Left lung (tissue), 10 donors: Measurements from ENCODE around the gene GRB10. TPM values are rescaled to one million over a fixed set of nuclear protein-coding genes. Genes with fewer than 3 reads are reported as not detected.

Source experiments
- ATAC-seq: fragments of 200-7000 bp; cut with Tn5 transposase; one replicate; pipeline ENCODE4 v1.9.1; 2020; ENCODE audit warnings: moderate library complexity
- DNase-seq, 4 donors: peaks; one replicate each; pipeline ENCODE4 v3.0.0-alpha.2; 2013 to 2020
- H3K27ac ChIP-seq, 2 donors: fragments of 200-600 bp; sonication (generic) in 1 of 2; one replicate each; pipeline versions ENCODE4 v1.5.0 to v1.8.0; 2020 to 2021
- H3K27me3 ChIP-seq, 2 donors: fragments of 200-600 bp; sonication (generic) in 1 of 2; one replicate each; pipeline versions ENCODE4 v1.5.0 to v1.8.0; 2020 to 2021
- H3K36me3 ChIP-seq, 2 donors: fragments of 200-600 bp; sonication (generic) in 1 of 2; one replicate each; pipeline versions ENCODE4 v1.5.0 to v1.8.0; 2020 to 2021
- H3K4me1 ChIP-seq, 2 donors: fragments of 200-600 bp; one replicate each; pipeline ENCODE4 v1.8.0; 2021
- H3K4me3 ChIP-seq, 2 donors: fragments of 200-600 bp; sonication (generic) in 1 of 2; one replicate each; pipeline versions ENCODE4 v1.5.0 to v1.8.0; 2020 to 2021; ENCODE audit warnings: mild to moderate bottlenecking in 1 of 2
- H3K9me3 ChIP-seq, 2 donors: fragments of 200-600 bp; sonication (generic) in 1 of 2; one replicate each; pipeline versions ENCODE4 v1.5.0 to v1.8.0; 2020 to 2021
- intact Hi-C, 2 donors: fragments of 100-400 bp; cut with DNase I; formaldehyde crosslinking; loops; one replicate each; pipeline versions ENCODE4 v1.11.2 to v1.14.2; 2022
- polyA plus RNA-seq, 6 donors: library from polyadenylated mRNA; unstranded; fragments of 120-200 nt; gene quantifications; one replicate each; pipeline ENCODE4 v1.2.1, GENCODE V29; 2013; ENCODE audit not compliant: insufficient read length in 6 of 6
- total RNA-seq, 2 donors: library from RNA; stranded (reverse); fragmentation: NEBNext Ultra II Directional; extraction: Animal tissue kit (Norgen Biotek cat#: 25700); gene quantifications; one replicate each; pipeline ENCODE4 v1.2.1, GENCODE V29; 2021
- TF ChIP-seq, protein P1 (sequence below), 2 donors: fragments of 200-600 bp; sonication (generic) in 1 of 2; IDR thresholded peaks; one replicate each; pipeline versions ENCODE4 v1.5.0 to v1.8.0; 2021; ENCODE audit warnings: antibody characterized with exemption in 2 of 2
- donor health status: DM: no; HTN: yes; CAD: no.
- donor health status: DM: no; HTN: no; CAD: no.

GRB10 gene
- total and polyA plus RNA-seq, 8 donors = 38.8 to 58.3 (median 45.0) TPM

- ATAC-seq = peak; percentile 37
These were observed 85.7 kb downstream of the GRB10 start for GRCh38 chr7:50696810-50697582.

GRCh38 chr7:50695026-50695425, 87.7 kb downstream of the GRB10 start:
- TF ChIP-seq, protein P1, sequence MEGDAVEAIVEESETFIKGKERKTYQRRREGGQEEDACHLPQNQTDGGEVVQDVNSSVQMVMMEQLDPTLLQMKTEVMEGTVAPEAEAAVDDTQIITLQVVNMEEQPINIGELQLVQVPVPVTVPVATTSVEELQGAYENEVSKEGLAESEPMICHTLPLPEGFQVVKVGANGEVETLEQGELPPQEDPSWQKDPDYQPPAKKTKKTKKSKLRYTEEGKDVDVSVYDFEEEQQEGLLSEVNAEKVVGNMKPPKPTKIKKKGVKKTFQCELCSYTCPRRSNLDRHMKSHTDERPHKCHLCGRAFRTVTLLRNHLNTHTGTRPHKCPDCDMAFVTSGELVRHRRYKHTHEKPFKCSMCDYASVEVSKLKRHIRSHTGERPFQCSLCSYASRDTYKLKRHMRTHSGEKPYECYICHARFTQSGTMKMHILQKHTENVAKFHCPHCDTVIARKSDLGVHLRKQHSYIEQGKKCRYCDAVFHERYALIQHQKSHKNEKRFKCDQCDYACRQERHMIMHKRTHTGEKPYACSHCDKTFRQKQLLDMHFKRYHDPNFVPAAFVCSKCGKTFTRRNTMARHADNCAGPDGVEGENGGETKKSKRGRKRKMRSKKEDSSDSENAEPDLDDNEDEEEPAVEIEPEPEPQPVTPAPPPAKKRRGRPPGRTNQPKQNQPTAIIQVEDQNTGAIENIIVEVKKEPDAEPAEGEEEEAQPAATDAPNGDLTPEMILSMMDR (IDR thresholded peaks at IDR 0.05) = no peak
- Histone ChIP-seq H3K36me3 (no peaks in the 10 kb centered on the region), H3K27ac (peak overlapping the region in 1 of 2 donors; percentile 23), H3K4me3 (no peak overlapping the region), H3K9me3 (no peaks in the 10 kb centered on the region), H3K27me3 (no peaks in the 10 kb centered on the region), H3K4me1 (peaks cover 0 to 40% of the 10 kb centered on the region in 2 donors)
- intact Hi-C loops = no loop called here
- DNase-seq (no peak), ATAC-seq (no peak)

More at GRCh38 chr7:50696810-50697582, 85.7 kb downstream of the GRB10 start:
- Histone ChIP-seq H3K27me3 (no peaks in the 10 kb centered on the region), H3K4me3 (no peak overlapping the region), H3K4me1 (peaks cover 0 to 40% of the 10 kb centered on the region in 2 donors), H3K36me3 (peaks cover 0 to 2% of the 10 kb centered on the region in 2 donors), H3K27ac (peak overlapping the region in 1 of 2 donors; percentile 28), H3K9me3 (no peaks in the 10 kb centered on the region)
- intact Hi-C loops = no loop called here
- TF ChIP-seq, protein P1 (IDR thresholded peaks at IDR 0.05) = peak; percentile 22 to 42
- DNase-seq = no peak

- ATAC-seq (no peak), DNase-seq (no peak)
- Histone ChIP-seq H3K4me3 (no peak overlapping the region), H3K4me1 (peaks cover 0 to 40% of the 10 kb centered on the region in 2 donors), H3K27ac (no peak overlapping the region), H3K27me3 (no peaks in the 10 kb centered on the region), H3K9me3 (no peaks in the 10 kb centered on the region), H3K36me3 (peaks cover 0 to 9% of the 10 kb centered on the region in 2 donors)
- intact Hi-C loops = no loop called here
- TF ChIP-seq, protein P1 (IDR thresholded peaks at IDR 0.05) = no peak
These were observed 89.1 kb downstream of the GRB10 start for GRCh38 chr7:50693455-50694130.

GRCh38 chr7:50690541-50691011, 92.1 kb downstream of the GRB10 start:
- peaks cover 0 to 16% of the 10 kb centered on the region in 2 donors for H3K36me3 ChIP-seq
- no peak for DNase-seq
- no peak overlapping the region for H3K4me3 ChIP-seq
- intact Hi-C loops = no loop called here
- H3K27me3 ChIP-seq = no peaks in the 10 kb centered on the region
- H3K4me1 ChIP-seq = peaks cover 3 to 21% of the 10 kb centered on the region in 2 donors
- H3K27ac ChIP-seq = no peak overlapping the region
- TF ChIP-seq, protein P1 (IDR thresholded peaks at IDR 0.05) = no peak
- ATAC-seq = no peak
- no peaks in the 10 kb centered on the region for H3K9me3 ChIP-seq

- Histone ChIP-seq H3K4me3 (no peak overlapping the region), H3K9me3 (no peaks in the 10 kb centered on the region), H3K36me3 (peaks cover 0 to 16% of the 10 kb centered on the region in 2 donors), H3K27me3 (no peaks in the 10 kb centered on the region), H3K27ac (no peak overlapping the region), H3K4me1 (peaks cover 7 to 19% of the 10 kb centered on the region in 2 donors)
- TF ChIP-seq, protein P1 (IDR thresholded peaks at IDR 0.05) = no peak
- intact Hi-C loops = no loop called here
- DNase-seq (no peak), ATAC-seq (no peak)
These were observed 94.5 kb downstream of the GRB10 start for GRCh38 chr7:50688226-50688590.
